MM.1S (cell line): Measurements from ENCODE around the gene CPLX3.

Source experiments
- EZH2 ChIP-seq: fragments of 300-600 bp; sonication (generic); optimal IDR thresholded peaks from 2 replicates; pipeline ENCODE3; 2017; ENCODE audit warnings: low read depth, mild to moderate bottlenecking, antibody characterized with exemption, low read length, mixed read lengths
- EZH2phosphoT487 ChIP-seq: fragments of 300-600 bp; sonication (generic); IDR thresholded peaks from 2 replicates; pipeline ENCODE4 v1.6.1; 2018; ENCODE audit warnings: antibody characterized with exemption, low read length
- TF ChIP-seq, protein P1 (sequence below): fragments of 300-600 bp; sonication (generic); IDR thresholded peaks from 2 replicates; pipeline ENCODE4 v1.5.1; 2016; ENCODE audit warnings: antibody characterized with exemption, low read length, mixed read lengths

GRCh38 chr15:74785194-74786032 lies 41.0 kb upstream of the CPLX3 start:
- TF ChIP-seq, protein P1, sequence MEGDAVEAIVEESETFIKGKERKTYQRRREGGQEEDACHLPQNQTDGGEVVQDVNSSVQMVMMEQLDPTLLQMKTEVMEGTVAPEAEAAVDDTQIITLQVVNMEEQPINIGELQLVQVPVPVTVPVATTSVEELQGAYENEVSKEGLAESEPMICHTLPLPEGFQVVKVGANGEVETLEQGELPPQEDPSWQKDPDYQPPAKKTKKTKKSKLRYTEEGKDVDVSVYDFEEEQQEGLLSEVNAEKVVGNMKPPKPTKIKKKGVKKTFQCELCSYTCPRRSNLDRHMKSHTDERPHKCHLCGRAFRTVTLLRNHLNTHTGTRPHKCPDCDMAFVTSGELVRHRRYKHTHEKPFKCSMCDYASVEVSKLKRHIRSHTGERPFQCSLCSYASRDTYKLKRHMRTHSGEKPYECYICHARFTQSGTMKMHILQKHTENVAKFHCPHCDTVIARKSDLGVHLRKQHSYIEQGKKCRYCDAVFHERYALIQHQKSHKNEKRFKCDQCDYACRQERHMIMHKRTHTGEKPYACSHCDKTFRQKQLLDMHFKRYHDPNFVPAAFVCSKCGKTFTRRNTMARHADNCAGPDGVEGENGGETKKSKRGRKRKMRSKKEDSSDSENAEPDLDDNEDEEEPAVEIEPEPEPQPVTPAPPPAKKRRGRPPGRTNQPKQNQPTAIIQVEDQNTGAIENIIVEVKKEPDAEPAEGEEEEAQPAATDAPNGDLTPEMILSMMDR: no peak; the same call in none of the 2 replicates
- TF ChIP-seq EZH2 (no peak), EZH2phosphoT487 (no peak)
